Gastroesophageal sphincter (tissue), 4 donors: ENCODE results near the gene ANKH. TPM values are rescaled to one million over a fixed set of nuclear protein-coding genes. Genes with fewer than 3 reads are reported as not detected.

Source experiments
- ATAC-seq: fragments of 150-250 bp; one replicate; pipeline ENCODE4 v1.9.1; 2016; ENCODE audit warnings: mild to moderate bottlenecking, moderate library complexity
- H3K27ac ChIP-seq, 4 donors: fragments of 200-600 bp; sonication (generic) in 3 of 4; 1 replicate in 3 of 4; 2 replicates in 1 of 4; pipeline ENCODE4 v1.5.1; 2016 to 2019
- H3K27me3 ChIP-seq: fragments of 200-600 bp; sonication (generic); one replicate; pipeline ENCODE4 v1.5.1; 2019
- H3K36me3 ChIP-seq, 2 donors: fragments of 200-600 bp; sonication (generic); one replicate each; pipeline ENCODE4 v1.5.1; 2019; ENCODE audit warnings: control low read depth in 1 of 2
- H3K4me1 ChIP-seq, 3 donors: fragments of 200-600 bp; sonication (generic); 1 replicate in 2 of 3; 2 replicates in 1 of 3; pipeline ENCODE4 v1.5.1; 2016 to 2019; ENCODE audit warnings: control low read depth in 2 of 3
- H3K4me3 ChIP-seq, 2 donors: fragments of 200-600 bp; sonication (generic); one replicate each; pipeline ENCODE4 v1.5.1; 2019; ENCODE audit warnings: mild to moderate bottlenecking in 1 of 2, moderate library complexity in 1 of 2
- H3K9me3 ChIP-seq, 3 donors: fragments of 200-600 bp; sonication (generic); one replicate each; pipeline ENCODE4 v1.5.1; 2017 to 2019; ENCODE audit warnings: control low read depth in 2 of 3
- EP300 ChIP-seq: sonication (generic); formaldehyde crosslinking; IDR thresholded peaks from one replicate; pipeline ENCODE4 v1.6.1; 2017; ENCODE audit warnings: antibody characterized with exemption, mild to moderate bottlenecking
- POLR2A ChIP-seq, 2 donors: fragments of 450-650 bp; IDR thresholded peaks; one replicate each; pipeline ENCODE4 v1.6.1; 2017; ENCODE audit warnings: antibody characterized with exemption in 2 of 2, mild to moderate bottlenecking in 2 of 2, moderate library complexity in 1 of 2
- POLR2AphosphoS5 ChIP-seq: sonication (generic); formaldehyde crosslinking; IDR thresholded peaks from one replicate; pipeline ENCODE4 v1.6.1; 2017; ENCODE audit warnings: antibody characterized with exemption
- WGBS, 2 donors: methylation state at CpG; one replicate each; pipeline ENCODE4 v1.1.5; 2018; ENCODE audit warnings: low coverage in 1 of 2; 5-methylcytosine and 5-hydroxymethylcytosine counted together
- total RNA-seq, 4 donors: library from RNA; depleted of rRNA; stranded (reverse); fragments of >200 nt; gene quantifications; one replicate each; pipeline ENCODE4 v1.1.0, GENCODE V29; 2016
- TF ChIP-seq, protein P1 (sequence below), 4 experiments: fragments of 200-600 bp in 2 of 4; fragments of 450-650 bp in 2 of 4; sonication (generic) in 1 of 4; IDR thresholded peaks; one replicate each; pipeline ENCODE4 v1.5.1; 2017 to 2019; ENCODE audit warnings: antibody characterized with exemption in 4 of 4, mild to moderate bottlenecking in 2 of 4, moderate library complexity in 2 of 4

Gene ANKH
- total RNA-seq, 4 donors from 2014 or later = 30.0 to 45.2 (median 36.0) TPM

DNA sequence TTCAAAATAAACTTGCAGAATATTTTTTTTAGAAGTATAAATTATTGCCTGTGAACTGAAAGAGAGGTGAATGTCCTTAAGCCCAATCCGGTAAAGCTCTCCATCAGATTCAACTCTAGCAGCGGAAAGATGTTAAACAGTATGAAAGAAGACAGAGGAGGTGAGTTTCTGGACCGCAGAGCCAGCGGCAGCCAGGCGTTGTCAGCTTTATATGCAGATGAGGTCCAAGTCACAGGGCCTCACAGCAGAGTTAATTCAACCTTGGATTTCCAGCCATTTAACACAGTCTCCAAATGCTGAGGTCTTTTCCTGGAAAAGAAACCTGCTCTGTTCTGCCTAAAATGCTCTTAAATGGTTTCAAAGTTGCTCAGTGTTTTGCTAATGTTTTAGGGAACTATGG, 131.6 kb downstream of the ANKH start:
- Histone ChIP-seq H3K27me3 (no peaks in the 10 kb centered on the region), H3K9me3 (no peaks in the 10 kb centered on the region), H3K27ac (peak overlapping the region in 2 of 4 donors; percentile 22 to 45), H3K36me3 (peaks cover 0 to 42% of the 10 kb centered on the region in 2 donors), H3K4me1 (peaks cover 0 to 14% (median 0%) of the 10 kb centered on the region in 3 donors), H3K4me3 (no peak overlapping the region)
- no peak for TF ChIP-seq EP300
- no peak for TF ChIP-seq POLR2A (IDR thresholded peaks at IDR 0.05)
- TF ChIP-seq, protein P1, sequence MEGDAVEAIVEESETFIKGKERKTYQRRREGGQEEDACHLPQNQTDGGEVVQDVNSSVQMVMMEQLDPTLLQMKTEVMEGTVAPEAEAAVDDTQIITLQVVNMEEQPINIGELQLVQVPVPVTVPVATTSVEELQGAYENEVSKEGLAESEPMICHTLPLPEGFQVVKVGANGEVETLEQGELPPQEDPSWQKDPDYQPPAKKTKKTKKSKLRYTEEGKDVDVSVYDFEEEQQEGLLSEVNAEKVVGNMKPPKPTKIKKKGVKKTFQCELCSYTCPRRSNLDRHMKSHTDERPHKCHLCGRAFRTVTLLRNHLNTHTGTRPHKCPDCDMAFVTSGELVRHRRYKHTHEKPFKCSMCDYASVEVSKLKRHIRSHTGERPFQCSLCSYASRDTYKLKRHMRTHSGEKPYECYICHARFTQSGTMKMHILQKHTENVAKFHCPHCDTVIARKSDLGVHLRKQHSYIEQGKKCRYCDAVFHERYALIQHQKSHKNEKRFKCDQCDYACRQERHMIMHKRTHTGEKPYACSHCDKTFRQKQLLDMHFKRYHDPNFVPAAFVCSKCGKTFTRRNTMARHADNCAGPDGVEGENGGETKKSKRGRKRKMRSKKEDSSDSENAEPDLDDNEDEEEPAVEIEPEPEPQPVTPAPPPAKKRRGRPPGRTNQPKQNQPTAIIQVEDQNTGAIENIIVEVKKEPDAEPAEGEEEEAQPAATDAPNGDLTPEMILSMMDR (IDR thresholded peaks at IDR 0.05) = no peak
- TF ChIP-seq POLR2AphosphoS5 = no peak
- WGBS, 2 donors = 60 to 68% methylated on average over 5 of the region's 5 CpGs
- ATAC-seq = no peak

GRCh38 chr5:14739538-14739937, 132.0 kb downstream of the ANKH start:
- Histone ChIP-seq H3K9me3 (no peaks in the 10 kb centered on the region), H3K4me3 (no peak overlapping the region), H3K36me3 (peaks cover 0 to 39% of the 10 kb centered on the region in 2 donors), H3K27me3 (no peaks in the 10 kb centered on the region), H3K4me1 (peaks cover 0 to 14% (median 0%) of the 10 kb centered on the region in 3 donors), H3K27ac (peak overlapping the region in 2 of 4 donors; percentile 22 to 45)
- TF ChIP-seq, protein P1 (IDR thresholded peaks at IDR 0.05) = no peak
- TF ChIP-seq EP300 = no peak
- TF ChIP-seq POLR2AphosphoS5 = no peak
- no peak for TF ChIP-seq POLR2A (IDR thresholded peaks at IDR 0.05)
- 18 to 80% methylated on average over 1 to 2 of the region's 3 CpGs for WGBS, 2 donors
- ATAC-seq = peak; percentile 62

GRCh38 chr5:14738050-14738449, 133.5 kb downstream of the ANKH start:
- Histone ChIP-seq H3K4me3 (no peak overlapping the region), H3K4me1 (peaks cover 0 to 14% (median 0%) of the 10 kb centered on the region in 3 donors), H3K27me3 (no peaks in the 10 kb centered on the region), H3K27ac (no peak overlapping the region), H3K36me3 (peaks cover 0 to 45% of the 10 kb centered on the region in 2 donors), H3K9me3 (no peaks in the 10 kb centered on the region)
- TF ChIP-seq, protein P1 (IDR thresholded peaks at IDR 0.05) = no peak
- TF ChIP-seq POLR2A (IDR thresholded peaks at IDR 0.05) = no peak
- WGBS, 2 donors = 78 to 87% methylated on average over 5 of the region's 5 CpGs
- ATAC-seq = no peak

- 93% methylated on average over 3 to 6 of the region's 10 CpGs for WGBS, 2 donors
- H3K27ac ChIP-seq = no peak overlapping the region
- no peaks in the 10 kb centered on the region for H3K27me3 ChIP-seq
- TF ChIP-seq EP300 (no peak), POLR2AphosphoS5 (no peak), POLR2A (IDR thresholded peaks at IDR 0.05) (no peak)
- TF ChIP-seq, protein P1 (IDR thresholded peaks at IDR 0.05) = no peak
- ATAC-seq = no peak
- no peak overlapping the region for H3K4me3 ChIP-seq
- peaks cover 0 to 14% (median 0%) of the 10 kb centered on the region in 3 donors for H3K4me1 ChIP-seq
- H3K36me3 ChIP-seq = peaks cover 0 to 48% of the 10 kb centered on the region in 2 donors
- H3K9me3 ChIP-seq = no peaks in the 10 kb centered on the region
These were observed 134.3 kb downstream of the ANKH start for GRCh38 chr5:14737291-14737690.

GRCh38 chr5:14735944-14736343, 135.6 kb downstream of the ANKH start:
- WGBS, 2 donors = 70 to 100% methylated on average over 2 of the region's 4 CpGs
- no peaks in the 10 kb centered on the region for H3K27me3 ChIP-seq
- no peak for ATAC-seq
- H3K4me3 ChIP-seq = no peak overlapping the region
- H3K4me1 ChIP-seq = peaks cover 0 to 14% (median 0%) of the 10 kb centered on the region in 3 donors
- no peaks in the 10 kb centered on the region for H3K9me3 ChIP-seq
- peaks cover 0 to 46% of the 10 kb centered on the region in 2 donors for H3K36me3 ChIP-seq
- TF ChIP-seq EP300 = no peak
- no peak overlapping the region for H3K27ac ChIP-seq
